Astrocyte (in vitro differentiated cells and primary cell): Measurements from ENCODE around the gene WTIP. TPM values are rescaled to one million over a fixed set of nuclear protein-coding genes. Genes with fewer than 3 reads are reported as not detected.

ENCODE experiments used
- DNase-seq: peaks from one replicate; pipeline ENCODE4 v3.0.0-alpha.2; 2010; ENCODE audit warnings: low read depth
- FAIRE-seq: peaks from 2 replicates; lab custom pipeline; 2011; peaks lifted over from hg19 to GRCh38; lab: Jason Lieb, UNC
- H2AFZ ChIP-seq: 2 replicates; pipeline ENCODE4 v1.6.0; 2012; ENCODE audit warnings: low read depth, low read length, inconsistent platforms
- H3K27ac ChIP-seq: 2 replicates; pipeline ENCODE4 v1.5.1; 2011; ENCODE audit warnings: low read depth, low read length, inconsistent platforms
- H3K27me3 ChIP-seq: 2 replicates; pipeline ENCODE4 v1.6.0; 2011; ENCODE audit warnings: low read length, inconsistent platforms; ENCODE audit not compliant: insufficient read depth
- H3K36me3 ChIP-seq: 2 replicates; pipeline ENCODE4 v1.5.1; 2011; ENCODE audit warnings: low read length, inconsistent platforms; ENCODE audit not compliant: insufficient read depth
- H3K4me1 ChIP-seq: 2 replicates; pipeline ENCODE4 v1.5.1; 2011; ENCODE audit warnings: low read length, inconsistent platforms; ENCODE audit not compliant: insufficient read depth
- H3K4me2 ChIP-seq: 2 replicates; pipeline ENCODE4 v1.6.0; 2012; ENCODE audit warnings: low read length, inconsistent platforms
- H3K4me3 ChIP-seq: 2 replicates; pipeline ENCODE4 v1.5.1; 2011; ENCODE audit warnings: low read depth, mild to moderate bottlenecking, low read length, inconsistent platforms; ENCODE audit not compliant: insufficient read depth
- H3K79me2 ChIP-seq: 2 replicates; pipeline ENCODE4 v1.6.0; 2012; ENCODE audit warnings: mild to moderate bottlenecking, low read length, inconsistent platforms; ENCODE audit not compliant: insufficient read depth
- H3K9ac ChIP-seq: 2 replicates; pipeline ENCODE4 v1.6.0; 2012; ENCODE audit warnings: mild to moderate bottlenecking, low read length, inconsistent platforms
- H3K9me3 ChIP-seq: 2 replicates; pipeline ENCODE4 v1.5.1; 2012; ENCODE audit warnings: low read depth, mild to moderate bottlenecking, low read length, inconsistent platforms; ENCODE audit not compliant: insufficient read depth
- H4K20me1 ChIP-seq: 2 replicates; pipeline ENCODE4 v1.6.0; 2012; ENCODE audit warnings: low read length, inconsistent platforms; ENCODE audit not compliant: insufficient read depth
- H3K27ac Mint-ChIP-seq: one replicate; pipeline ENCODE4 v1.8.0; 2021; ENCODE audit warnings: mild to moderate bottlenecking, mixed read lengths; ENCODE audit not compliant: unreplicated experiment
- H3K27me3 Mint-ChIP-seq: one replicate; pipeline ENCODE4 v1.8.0; 2021; ENCODE audit warnings: low read depth, mixed read lengths; ENCODE audit not compliant: unreplicated experiment
- H3K36me3 Mint-ChIP-seq: one replicate; pipeline ENCODE4 v1.8.0; 2021; ENCODE audit warnings: low read depth, mixed read lengths; ENCODE audit not compliant: unreplicated experiment
- H3K4me1 Mint-ChIP-seq: one replicate; pipeline ENCODE4 v1.8.0; 2021; ENCODE audit warnings: low read depth, mixed read lengths; ENCODE audit not compliant: unreplicated experiment
- H3K4me3 Mint-ChIP-seq: one replicate; pipeline ENCODE4 v1.8.0; 2021; ENCODE audit warnings: mild to moderate bottlenecking, moderate library complexity, mixed read lengths; ENCODE audit not compliant: unreplicated experiment
- H3K9me3 Mint-ChIP-seq: one replicate; pipeline ENCODE4 v1.8.0; 2021; ENCODE audit warnings: mild to moderate bottlenecking, mixed read lengths; ENCODE audit not compliant: unreplicated experiment
- CTCF ChIP-seq: IDR thresholded peaks from 2 replicates; pipeline ENCODE4 v1.5.1; 2011; ENCODE audit warnings: low read depth, mild to moderate bottlenecking, inconsistent platforms, low read length, moderate library complexity; ENCODE audit not compliant: insufficient read depth
- EZH2 ChIP-seq: IDR thresholded peaks from 2 replicates; pipeline ENCODE4 v1.6.1; 2012; ENCODE audit warnings: mild to moderate bottlenecking, low read length, inconsistent platforms; ENCODE audit not compliant: insufficient read depth
- total RNA-seq: library from RNA; stranded (reverse); gene quantifications from 2 replicates; pipeline ENCODE4 v1.2.1, GENCODE V29; 2021

The WTIP gene
- total RNA-seq, 1 donor from 2014 or later, result 32.5 TPM

GRCh38 chr19:34495416-34495815, 13.9 kb downstream of the WTIP start:
- no peaks in the 10 kb centered on the region for H3K9me3 Mint-ChIP-seq
- H3K4me1 Mint-ChIP-seq, result no peaks in the 10 kb centered on the region
- H3K9ac ChIP-seq, result no peak overlapping the region
- no peak overlapping the region for H3K27ac Mint-ChIP-seq
- H3K4me1 ChIP-seq, result no peaks in the 10 kb centered on the region
- H3K4me2 ChIP-seq, result no peak overlapping the region
- H3K9me3 ChIP-seq, result no peaks in the 10 kb centered on the region
- no peaks in the 10 kb centered on the region for H3K27me3 Mint-ChIP-seq
- peaks cover 11% of the 10 kb centered on the region for H4K20me1 ChIP-seq
- peaks cover under 1% of the 10 kb centered on the region for H3K79me2 ChIP-seq
- H3K36me3 ChIP-seq, result peaks cover 10% of the 10 kb centered on the region
- H3K36me3 Mint-ChIP-seq, result peaks cover 12% of the 10 kb centered on the region
- DNase-seq, result no peak
- H3K27me3 ChIP-seq, result no peaks in the 10 kb centered on the region
- no peak overlapping the region for H2AFZ ChIP-seq
- no peak overlapping the region for H3K27ac ChIP-seq
- H3K4me3 Mint-ChIP-seq, result no peak overlapping the region
- no peak overlapping the region for H3K4me3 ChIP-seq
- no peak for FAIRE-seq
- TF ChIP-seq CTCF (no peak), EZH2 (no peak)

- Mint-ChIP-seq H3K4me1 (no peaks in the 10 kb centered on the region), H3K36me3 (peaks cover 12% of the 10 kb centered on the region), H3K27ac (no peak overlapping the region), H3K27me3 (no peaks in the 10 kb centered on the region), H3K9me3 (no peaks in the 10 kb centered on the region), H3K4me3 (no peak overlapping the region)
- H3K4me2 ChIP-seq, result no peak overlapping the region
- H3K27me3 ChIP-seq, result no peaks in the 10 kb centered on the region
- H3K4me1 ChIP-seq, result peaks cover 3% of the 10 kb centered on the region
- no peak overlapping the region for H2AFZ ChIP-seq
- peaks cover 7% of the 10 kb centered on the region for H3K36me3 ChIP-seq
- H3K9me3 ChIP-seq, result no peaks in the 10 kb centered on the region
- DNase-seq (no peak), FAIRE-seq (no peak)
- H3K79me2 ChIP-seq, result no peaks in the 10 kb centered on the region
- H3K9ac ChIP-seq, result no peak overlapping the region
- no peak overlapping the region for H3K27ac ChIP-seq
- peaks cover 11% of the 10 kb centered on the region for H4K20me1 ChIP-seq
- TF ChIP-seq CTCF, result no peak
- TF ChIP-seq EZH2, result no peak
- H3K4me3 ChIP-seq, result no peak overlapping the region
These were observed 15.7 kb downstream of the WTIP start for GRCh38 chr19:34497112-34497805.

- peaks cover 2% of the 10 kb centered on the region for H3K36me3 ChIP-seq
- H2AFZ ChIP-seq, result no peak overlapping the region
- no peak overlapping the region for H3K4me2 ChIP-seq
- no peak overlapping the region for H3K4me3 ChIP-seq
- peaks cover 11% of the 10 kb centered on the region for H4K20me1 ChIP-seq
- H3K27me3 Mint-ChIP-seq, result no peaks in the 10 kb centered on the region
- H3K9ac ChIP-seq, result no peak overlapping the region
- H3K36me3 Mint-ChIP-seq, result peaks cover 9% of the 10 kb centered on the region
- no peaks in the 10 kb centered on the region for H3K79me2 ChIP-seq
- H3K4me3 Mint-ChIP-seq, result no peak overlapping the region
- peaks cover 3% of the 10 kb centered on the region for H3K4me1 ChIP-seq
- H3K9me3 ChIP-seq, result no peaks in the 10 kb centered on the region
- no peak overlapping the region for H3K27ac Mint-ChIP-seq
- H3K27ac ChIP-seq, result no peak overlapping the region
- FAIRE-seq (no peak), DNase-seq (no peak)
- H3K9me3 Mint-ChIP-seq, result no peaks in the 10 kb centered on the region
- no peaks in the 10 kb centered on the region for H3K4me1 Mint-ChIP-seq
- H3K27me3 ChIP-seq, result no peaks in the 10 kb centered on the region
- TF ChIP-seq CTCF (no peak), EZH2 (no peak)
These were observed 17.7 kb downstream of the WTIP start for GRCh38 chr19:34499155-34499834.
